WERI-Rb-1 (cell line): ENCODE results near the gene MEGF11.

ENCODE experiments used
- DNase-seq: peaks from one replicate; pipeline ENCODE4 v3.0.0-alpha.2; 2020
- H3K27ac ChIP-seq: fragments of 250-450 bp; sonication (Bioruptor Pico); 2 replicates; pipeline ENCODE4 v1.5.1; 2020; ENCODE audit warnings: mild to moderate bottlenecking, moderate library complexity
- H3K27me3 ChIP-seq: fragments of 250-450 bp; sonication (Bioruptor Pico); 2 replicates; pipeline ENCODE4 v1.5.1; 2021; ENCODE audit warnings: mild to moderate bottlenecking, low read depth, moderate library complexity; ENCODE audit not compliant: insufficient read depth, severe bottlenecking
- H3K36me3 ChIP-seq: fragments of 250-450 bp; sonication (Bioruptor Pico); 2 replicates; pipeline ENCODE4 v1.5.1; 2020; ENCODE audit warnings: mild to moderate bottlenecking, moderate library complexity
- H3K4me3 ChIP-seq: 2 replicates; pipeline ENCODE4 v1.5.1; 2011; ENCODE audit warnings: low read depth, mild to moderate bottlenecking, control low read depth, low read length
- H3K9me3 ChIP-seq: fragments of 250-450 bp; sonication (Bioruptor Pico); 2 replicates; pipeline ENCODE4 v1.5.1; 2021; ENCODE audit warnings: mild to moderate bottlenecking, moderate library complexity; ENCODE audit not compliant: severe bottlenecking
- TF ChIP-seq, protein P1 (sequence below): IDR thresholded peaks from 2 replicates; pipeline ENCODE4 v1.5.1; 2011; ENCODE audit warnings: low read depth, mild to moderate bottlenecking, control low read depth, inconsistent platforms, low read length

MEGF11 gene

DNA sequence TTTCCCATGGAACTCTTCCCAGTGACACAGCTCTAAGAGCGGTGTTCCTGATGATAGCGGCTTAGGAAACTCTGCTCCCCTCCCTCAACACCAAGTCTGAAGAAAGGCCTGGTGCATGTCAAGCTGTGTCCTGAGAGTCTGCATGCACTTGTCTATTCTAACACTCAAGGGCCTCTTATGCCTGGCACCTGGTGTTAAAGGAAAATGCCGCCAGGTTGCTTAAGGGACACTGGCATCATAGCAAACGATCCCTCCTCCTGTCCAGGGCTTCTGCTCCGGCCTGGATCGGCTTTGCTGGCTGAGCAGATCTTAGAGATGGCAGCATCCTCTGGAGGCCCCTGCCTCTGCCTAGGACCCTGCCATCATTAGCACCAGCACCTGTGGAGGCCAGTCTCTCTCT lies 121.7 kb downstream of the MEGF11 start:
- TF ChIP-seq, protein P1, sequence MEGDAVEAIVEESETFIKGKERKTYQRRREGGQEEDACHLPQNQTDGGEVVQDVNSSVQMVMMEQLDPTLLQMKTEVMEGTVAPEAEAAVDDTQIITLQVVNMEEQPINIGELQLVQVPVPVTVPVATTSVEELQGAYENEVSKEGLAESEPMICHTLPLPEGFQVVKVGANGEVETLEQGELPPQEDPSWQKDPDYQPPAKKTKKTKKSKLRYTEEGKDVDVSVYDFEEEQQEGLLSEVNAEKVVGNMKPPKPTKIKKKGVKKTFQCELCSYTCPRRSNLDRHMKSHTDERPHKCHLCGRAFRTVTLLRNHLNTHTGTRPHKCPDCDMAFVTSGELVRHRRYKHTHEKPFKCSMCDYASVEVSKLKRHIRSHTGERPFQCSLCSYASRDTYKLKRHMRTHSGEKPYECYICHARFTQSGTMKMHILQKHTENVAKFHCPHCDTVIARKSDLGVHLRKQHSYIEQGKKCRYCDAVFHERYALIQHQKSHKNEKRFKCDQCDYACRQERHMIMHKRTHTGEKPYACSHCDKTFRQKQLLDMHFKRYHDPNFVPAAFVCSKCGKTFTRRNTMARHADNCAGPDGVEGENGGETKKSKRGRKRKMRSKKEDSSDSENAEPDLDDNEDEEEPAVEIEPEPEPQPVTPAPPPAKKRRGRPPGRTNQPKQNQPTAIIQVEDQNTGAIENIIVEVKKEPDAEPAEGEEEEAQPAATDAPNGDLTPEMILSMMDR: no peak
- Histone ChIP-seq H3K27ac (peak overlapping the region; percentile 75), H3K4me3 (no peak overlapping the region), H3K36me3 (no peaks in the 10 kb centered on the region), H3K9me3 (no peaks in the 10 kb centered on the region), H3K27me3 (no peaks in the 10 kb centered on the region)
- no peak for DNase-seq

DNA sequence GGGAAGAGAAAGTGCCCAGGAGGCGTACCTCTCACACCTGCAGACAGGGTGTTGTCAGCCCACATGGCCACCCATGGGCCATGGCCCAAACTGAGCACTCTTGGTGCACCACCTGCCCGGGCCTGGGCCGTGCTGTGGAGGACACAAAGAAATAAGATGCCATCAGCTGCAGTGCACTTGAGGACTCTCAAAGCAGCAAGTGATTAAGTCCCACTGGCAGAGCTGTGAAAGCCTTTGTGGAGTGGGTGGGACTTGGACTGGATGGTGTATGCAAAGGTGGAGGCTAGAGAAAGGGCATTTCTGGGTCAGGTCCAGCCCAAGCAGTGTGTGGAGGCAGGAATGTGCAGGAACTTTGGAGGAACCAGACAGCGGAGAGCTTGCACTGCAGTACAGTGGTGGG lies 122.3 kb downstream of the MEGF11 start:
- Histone ChIP-seq H3K27ac (peak overlapping the region; percentile 75), H3K27me3 (no peaks in the 10 kb centered on the region), H3K36me3 (no peaks in the 10 kb centered on the region), H3K4me3 (no peak overlapping the region), H3K9me3 (no peaks in the 10 kb centered on the region)
- DNase-seq: peak; percentile 44
- TF ChIP-seq, protein P1: no peak

DNA sequence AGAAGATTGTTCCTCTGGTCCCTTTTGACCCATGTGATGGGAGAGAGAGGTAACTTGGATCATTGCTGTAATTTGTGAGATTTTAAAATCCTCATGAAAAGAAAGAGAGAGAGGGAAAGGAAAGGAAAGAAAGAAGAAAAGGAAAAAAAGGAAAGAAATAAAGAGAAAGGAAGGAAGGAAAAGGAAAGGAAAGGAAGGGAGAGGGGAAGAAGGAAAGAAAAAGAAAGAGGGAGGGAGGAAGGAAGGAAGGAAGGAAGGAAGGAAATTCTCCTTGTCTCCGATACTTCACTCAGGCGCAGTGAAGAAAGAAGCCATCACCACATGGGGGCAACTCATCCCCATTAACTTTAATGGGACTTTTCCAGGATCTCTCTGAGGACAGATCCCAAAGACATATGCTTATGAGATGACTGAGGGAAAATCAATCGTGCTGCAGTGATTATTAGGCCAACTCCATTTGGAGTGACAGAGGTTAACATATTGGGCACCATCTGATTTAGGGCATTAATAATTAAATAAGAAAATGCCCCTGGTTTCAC lies 123.0 kb downstream of the MEGF11 start:
- DNase-seq: peak; percentile 47
- Histone ChIP-seq H3K36me3 (no peaks in the 10 kb centered on the region), H3K27me3 (no peaks in the 10 kb centered on the region), H3K9me3 (no peaks in the 10 kb centered on the region), H3K4me3 (no peak overlapping the region), H3K27ac (peak overlapping the region; percentile 75)
- TF ChIP-seq, protein P1: peak; percentile 27; the same call in 1 of the 2 replicates

DNA sequence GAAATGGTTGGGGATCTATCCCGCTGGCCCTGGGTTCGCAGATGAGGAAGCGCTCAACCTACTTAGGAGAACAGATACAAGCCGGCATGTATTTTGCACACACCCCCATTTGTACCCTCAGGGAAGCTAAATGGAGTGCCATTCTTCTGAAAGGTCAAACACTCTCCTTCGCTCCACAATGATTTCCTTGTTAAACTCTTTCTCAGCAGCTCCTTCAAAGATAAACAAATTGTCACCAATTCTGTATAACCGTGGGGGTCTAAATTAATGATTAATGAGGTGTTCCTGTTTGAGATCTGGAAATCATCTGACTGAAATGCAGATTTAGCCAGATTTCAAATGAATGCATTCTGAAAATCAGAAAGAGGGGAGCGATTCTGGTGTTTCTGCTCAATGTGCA lies 124.0 kb downstream of the MEGF11 start:
- H3K27ac ChIP-seq: no peak overlapping the region
- H3K27me3 ChIP-seq: no peaks in the 10 kb centered on the region
- no peaks in the 10 kb centered on the region for H3K9me3 ChIP-seq
- TF ChIP-seq, protein P1: no peak
- no peak for DNase-seq
- H3K4me3 ChIP-seq: no peak overlapping the region
- H3K36me3 ChIP-seq: no peaks in the 10 kb centered on the region

DNA sequence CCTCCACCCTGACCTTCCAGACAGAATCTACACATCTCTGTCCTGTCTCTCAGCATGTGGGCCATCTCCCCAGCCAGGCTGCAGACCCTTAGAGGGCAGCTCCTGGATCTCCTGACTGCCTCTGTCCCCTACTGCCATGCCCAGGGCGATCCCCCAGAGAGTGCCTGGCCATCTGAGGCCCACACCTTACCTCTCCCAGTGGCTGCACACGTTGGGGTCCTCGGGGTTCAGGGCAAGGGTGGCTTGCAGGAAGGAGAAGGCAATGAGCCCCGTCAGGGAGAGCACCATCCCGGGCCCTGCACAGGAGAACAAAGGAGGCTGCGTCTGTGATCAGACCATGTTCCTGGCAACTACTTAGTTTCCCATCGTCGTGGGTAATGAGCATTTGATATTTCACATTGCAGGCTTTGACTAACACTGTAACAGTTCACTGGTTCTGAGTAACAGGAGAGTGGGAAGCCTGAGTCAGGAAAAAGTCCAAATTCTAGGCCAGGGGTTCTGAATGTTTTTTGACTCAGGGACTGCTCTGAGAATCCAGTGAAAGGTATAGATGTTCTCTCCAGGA lies 125.4 kb downstream of the MEGF11 start:
- Histone ChIP-seq H3K9me3 (no peaks in the 10 kb centered on the region), H3K4me3 (no peak overlapping the region), H3K27me3 (no peaks in the 10 kb centered on the region), H3K36me3 (no peaks in the 10 kb centered on the region), H3K27ac (no peak overlapping the region)
- DNase-seq: no peak
- TF ChIP-seq, protein P1: no peak

DNA sequence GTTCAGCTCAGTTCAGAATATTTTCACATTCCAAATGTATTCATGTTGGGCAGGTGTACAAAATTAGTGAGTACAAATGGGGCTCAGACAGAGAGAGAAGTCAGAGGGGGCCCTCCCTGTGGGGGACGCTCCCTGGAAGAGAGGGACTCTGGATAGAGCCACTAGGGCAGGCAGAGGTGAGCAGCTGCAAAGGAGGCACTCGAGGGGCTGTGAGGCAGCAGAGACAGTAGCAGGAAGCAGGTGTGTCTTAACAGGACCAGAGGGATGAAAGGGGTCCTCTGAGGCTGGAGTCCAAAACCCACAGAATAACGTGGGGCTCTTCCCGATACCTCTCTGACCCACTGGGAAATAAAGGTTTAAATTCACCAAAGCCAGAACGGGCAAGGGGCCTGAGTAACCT lies 127.1 kb downstream of the MEGF11 start:
- TF ChIP-seq, protein P1: no peak
- H3K36me3 ChIP-seq: no peaks in the 10 kb centered on the region
- no peaks in the 10 kb centered on the region for H3K27me3 ChIP-seq
- H3K27ac ChIP-seq: peak overlapping the region; percentile 74
- H3K4me3 ChIP-seq: no peak overlapping the region
- H3K9me3 ChIP-seq: no peaks in the 10 kb centered on the region
- DNase-seq: no peak
